ENCODE measurements around the gene ZNF385C.
A peak's percentile ranks its signal among the peaks of the same experiment; 100 is the strongest.
"Not testable (repeated sequence)": the region's sequence is repeated elsewhere in the genome, so short reads cannot be mapped to it uniquely, and the experiment has no call there.

The ZNF385C gene

DNA sequence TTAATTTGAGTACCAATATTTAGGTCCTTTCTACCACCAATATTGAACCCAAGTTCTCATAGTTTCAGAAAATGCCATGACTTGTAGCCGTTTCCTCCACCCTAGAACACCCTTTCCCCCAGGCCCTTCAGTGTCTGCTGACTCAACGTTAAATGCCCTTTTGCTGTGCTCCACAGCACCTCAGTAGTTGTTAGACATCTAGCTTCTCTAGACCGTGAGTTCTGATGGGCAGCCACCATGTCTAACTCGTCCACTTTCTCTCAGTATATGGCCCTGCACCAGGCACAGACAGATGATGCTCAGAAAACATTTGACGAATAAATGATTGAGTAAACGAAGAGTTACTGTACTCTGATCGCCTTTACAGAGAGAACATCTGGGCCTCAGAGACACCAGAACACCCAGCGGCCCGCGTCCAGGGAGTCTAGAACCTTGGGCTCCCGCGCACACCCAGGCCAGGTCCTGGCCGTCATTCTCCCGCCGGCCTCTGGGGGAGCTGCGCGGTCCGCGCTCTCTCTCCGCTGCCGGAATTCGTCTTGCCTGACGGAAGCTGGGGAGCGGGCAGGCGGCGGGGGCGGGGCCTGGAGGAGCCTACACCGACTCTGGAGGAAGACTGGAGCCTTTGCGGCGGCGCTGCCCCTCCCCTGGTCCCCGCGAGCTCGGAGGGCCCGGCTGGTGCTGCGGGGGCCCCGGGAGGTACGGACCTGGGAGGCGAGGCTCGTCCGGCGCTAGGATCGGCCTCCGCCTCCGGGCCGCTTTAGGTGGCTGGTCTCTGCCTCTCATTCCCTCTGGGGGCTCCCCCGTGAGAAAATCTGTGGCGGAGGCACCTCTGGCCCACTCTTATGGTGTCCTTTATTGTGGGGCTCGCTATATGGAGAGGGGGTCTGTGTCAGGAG lies 78.5 kb downstream of the ZNF385C start, which contains the start of gene NKIRAS2:
NKIRAS2 (plus strand) TSS at position 582 of the 896 bp plus-strand sequence. CDS start 1,488 bp downstream, outside the sequence.
- DNase-seq (ENCODE audit: low read depth): peak; percentile 91

DNA sequence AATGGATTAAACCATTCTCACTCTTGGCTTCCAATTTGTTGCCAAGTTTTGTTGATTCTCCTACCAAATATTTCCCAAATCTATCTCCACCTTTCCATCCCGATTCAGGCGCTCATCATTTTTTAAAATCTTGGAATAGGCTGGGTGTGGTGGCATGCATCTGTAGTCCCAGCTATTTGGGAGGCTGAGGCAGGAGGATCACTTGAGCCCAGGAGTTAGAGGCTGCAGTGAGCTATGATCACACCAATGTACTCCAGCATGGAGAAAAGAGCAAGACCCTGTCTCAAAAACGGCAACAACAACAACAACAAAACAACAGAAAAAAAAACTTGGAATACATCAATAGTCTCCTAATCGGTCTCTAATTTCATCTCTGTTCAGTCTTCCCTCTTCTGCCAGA lies 79.3 kb downstream of the ZNF385C start:
- DNase-seq (ENCODE audit: low read depth): no peak

DNA sequence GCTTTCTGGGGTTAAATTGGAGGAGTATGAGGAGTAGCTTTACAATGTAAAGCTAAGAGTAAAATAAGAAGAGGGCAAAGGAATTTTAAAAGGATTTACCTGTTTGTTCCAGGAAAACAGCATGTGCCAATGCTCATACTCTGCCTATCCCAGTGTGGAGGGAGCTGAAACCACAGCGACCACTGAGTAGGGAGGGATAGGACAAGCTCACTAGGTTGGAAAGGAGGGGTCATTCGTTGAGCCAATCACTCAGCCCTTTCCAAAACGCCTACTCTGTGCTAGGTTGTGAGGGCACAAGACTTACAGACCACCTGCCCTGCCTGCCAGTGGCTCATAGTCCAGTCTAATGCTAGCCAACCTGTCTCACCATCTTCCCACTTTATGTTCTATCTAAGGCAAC lies 79.9 kb downstream of the ZNF385C start:
- DNase-seq (ENCODE audit: low read depth): no peak

DNA sequence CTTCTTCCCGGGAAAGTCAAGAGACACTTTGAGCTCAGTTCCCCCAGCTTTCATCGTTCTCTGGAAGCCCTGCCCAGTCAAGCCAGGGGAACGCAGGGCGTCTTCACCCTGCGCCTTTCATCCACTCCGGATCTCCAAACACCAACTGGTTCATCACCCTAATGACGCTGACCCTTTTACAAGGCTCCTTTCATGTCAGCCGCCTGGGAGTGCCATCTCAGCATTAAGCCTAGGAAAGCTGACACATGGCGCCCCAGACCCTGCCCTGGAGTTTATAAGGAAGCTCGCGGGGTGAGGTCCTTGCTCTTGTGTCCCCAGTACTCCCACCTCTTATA lies 80.4 kb downstream of the ZNF385C start:
- DNase-seq (ENCODE audit: low read depth): no peak

DNA sequence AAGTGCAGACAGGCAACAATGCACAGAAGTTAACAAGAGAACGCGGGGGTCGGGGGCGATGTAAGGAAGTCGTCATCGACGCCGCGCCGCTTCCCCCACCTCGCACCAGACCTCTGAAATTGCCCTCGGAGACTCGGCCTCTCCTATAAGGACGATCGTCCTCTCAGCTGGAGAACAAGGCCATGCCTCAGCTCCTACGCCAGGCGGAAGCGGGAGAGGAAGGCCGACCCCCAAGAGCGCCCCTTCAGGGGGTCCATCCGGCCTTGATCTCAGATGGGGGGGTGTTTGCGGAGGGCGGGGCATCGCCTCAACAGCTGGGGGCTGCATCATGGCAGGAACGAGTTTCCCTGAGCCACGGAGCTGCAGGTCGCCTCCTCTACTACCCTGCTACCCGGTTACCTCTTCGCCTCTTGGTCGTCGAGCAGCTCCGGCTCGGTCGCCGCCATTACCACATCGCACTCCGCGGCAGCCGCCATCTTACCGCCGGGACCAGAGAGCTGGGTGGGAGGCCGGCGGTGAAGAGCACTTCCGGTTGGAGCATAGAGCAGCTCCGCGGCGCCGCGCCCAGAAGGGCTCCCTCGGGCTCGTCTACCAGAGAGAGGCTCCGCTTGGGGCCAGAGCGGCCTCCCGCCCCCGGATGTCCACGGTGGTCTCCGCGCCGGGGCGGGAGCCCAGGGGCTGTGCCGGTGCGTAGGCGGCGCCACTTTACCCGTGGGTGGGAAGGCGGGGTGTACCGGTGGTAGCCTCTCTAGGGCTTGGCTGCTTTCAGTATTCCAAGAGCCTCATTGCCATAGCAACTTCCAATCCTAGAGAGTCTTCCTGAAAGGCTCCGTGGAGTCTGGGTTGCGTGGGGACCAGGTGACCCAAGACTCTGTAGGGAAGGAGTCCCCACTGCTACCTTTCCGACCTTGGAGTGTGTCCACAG lies 81.1 kb downstream of the ZNF385C start, which contains the start of gene DNAJC7:
DNAJC7 (minus strand) TSS at position 499 of the 925 bp plus-strand sequence; CDS start at position 476, 23 bp downstream.
- DNase-seq (ENCODE audit: low read depth): peak; percentile 85

DNA sequence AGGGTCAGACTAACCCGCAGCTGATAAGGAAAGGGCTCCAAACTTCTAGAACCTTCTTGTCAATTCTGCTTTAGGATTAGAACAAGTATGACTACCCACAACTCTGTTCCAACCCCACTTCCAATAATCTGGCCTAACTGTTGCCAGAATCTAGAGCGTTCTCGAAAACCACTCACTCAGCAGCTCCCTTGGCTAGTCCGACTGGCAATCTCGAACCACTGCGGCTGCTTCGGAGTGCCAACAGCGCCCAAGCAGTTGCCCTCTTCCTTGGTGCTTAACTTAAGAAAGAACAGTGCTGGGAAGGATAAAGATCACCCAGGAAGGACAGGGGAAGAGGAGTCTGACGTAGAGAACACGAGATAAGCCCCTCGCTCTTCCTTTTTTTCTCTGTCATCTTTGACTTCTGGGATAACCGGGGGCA lies 81.9 kb downstream of the ZNF385C start:
- DNase-seq (ENCODE audit: low read depth): no peak

DNA sequence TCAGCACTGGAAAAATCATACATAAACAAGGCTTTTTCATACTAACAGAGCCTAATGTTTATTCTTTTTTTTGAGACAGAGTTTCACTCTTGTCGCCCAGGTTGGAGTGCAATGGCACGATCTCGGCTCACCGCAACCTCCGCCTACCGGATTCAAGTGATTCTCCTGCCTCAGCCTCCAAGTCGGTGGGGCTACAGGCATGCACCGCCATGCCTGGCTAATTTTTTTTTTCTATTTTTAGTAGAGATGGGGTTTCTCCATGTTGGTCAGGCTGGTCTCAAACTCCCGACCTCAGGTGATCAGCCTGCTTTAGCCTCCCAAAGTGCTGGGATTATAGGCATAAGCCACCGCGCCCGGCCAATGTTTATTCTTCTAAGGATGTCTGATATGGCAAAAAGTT lies 84.5 kb downstream of the ZNF385C start:
- DNase-seq (ENCODE audit: low read depth): not testable (repeated sequence)

DNA sequence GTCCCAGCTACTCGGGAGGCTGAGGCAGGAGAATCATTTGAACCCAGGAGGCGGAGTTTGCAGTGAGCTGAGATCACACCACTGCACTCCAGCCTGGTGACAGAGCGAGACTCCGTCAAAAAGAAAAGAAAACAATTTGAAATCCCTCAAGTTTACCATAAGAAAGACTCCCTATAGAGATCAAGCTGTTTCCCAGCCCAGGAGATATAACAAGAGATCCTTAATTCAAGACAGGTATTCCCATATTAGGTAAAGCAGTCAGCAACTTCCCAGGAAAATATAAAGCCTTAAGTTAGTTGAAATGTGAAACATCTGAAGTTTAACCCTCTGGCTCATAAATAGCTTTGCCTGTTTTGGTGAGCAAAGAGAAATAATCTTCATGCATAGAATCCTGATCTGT lies 85.9 kb downstream of the ZNF385C start:
- DNase-seq (ENCODE audit: low read depth): not testable (repeated sequence)

DNA sequence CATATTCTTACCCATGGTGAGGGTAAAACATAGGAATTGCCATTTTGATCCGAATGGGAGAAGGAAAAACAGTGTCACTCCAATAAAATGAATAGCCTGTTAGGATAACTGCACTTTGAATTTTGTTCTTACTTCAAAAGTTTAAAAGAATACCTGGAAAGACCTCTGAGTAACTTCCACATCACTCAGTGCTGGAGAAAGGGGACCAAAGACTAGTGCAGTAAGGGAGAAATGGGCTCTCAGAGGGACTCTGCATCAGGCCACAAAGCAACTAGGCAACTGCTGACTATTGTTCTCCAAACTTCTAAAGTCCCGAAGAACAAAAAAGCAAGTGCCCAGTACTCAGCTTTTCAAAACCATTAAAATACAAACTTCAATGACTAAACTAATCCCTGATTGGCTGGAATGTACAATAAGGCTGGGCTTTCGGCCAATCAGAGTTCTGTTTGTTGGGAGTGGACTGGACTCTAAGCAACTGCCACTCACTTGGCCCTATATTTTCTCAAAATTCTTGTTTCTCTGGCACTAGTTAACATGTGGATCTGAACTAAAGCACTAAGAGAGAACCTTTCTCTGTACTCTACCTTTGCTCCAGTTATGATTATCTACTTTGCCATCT lies 87.3 kb downstream of the ZNF385C start:
- DNase-seq (ENCODE audit: low read depth): no peak

DNA sequence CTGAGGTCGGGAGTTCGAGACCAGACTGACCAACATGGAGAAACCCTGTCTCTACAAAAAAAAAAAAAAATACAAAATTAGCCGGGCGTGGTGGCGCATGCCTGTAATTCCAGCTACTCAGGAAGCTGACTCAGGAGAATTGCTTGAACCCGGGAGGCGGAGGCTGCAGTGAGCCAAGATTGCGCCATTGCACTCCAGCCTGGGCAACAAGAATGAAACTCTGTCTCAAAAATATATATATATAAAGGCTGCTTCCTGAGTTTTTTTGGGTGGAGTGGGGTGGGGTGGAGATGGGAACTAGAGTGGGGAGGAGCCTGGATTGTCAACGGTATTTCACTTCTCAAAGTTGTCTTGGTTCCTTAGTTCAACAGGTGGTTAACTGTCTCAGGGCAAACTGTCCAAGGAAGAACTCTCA lies 88.0 kb downstream of the ZNF385C start:
- not testable (repeated sequence) for DNase-seq (ENCODE audit: low read depth)

DNA sequence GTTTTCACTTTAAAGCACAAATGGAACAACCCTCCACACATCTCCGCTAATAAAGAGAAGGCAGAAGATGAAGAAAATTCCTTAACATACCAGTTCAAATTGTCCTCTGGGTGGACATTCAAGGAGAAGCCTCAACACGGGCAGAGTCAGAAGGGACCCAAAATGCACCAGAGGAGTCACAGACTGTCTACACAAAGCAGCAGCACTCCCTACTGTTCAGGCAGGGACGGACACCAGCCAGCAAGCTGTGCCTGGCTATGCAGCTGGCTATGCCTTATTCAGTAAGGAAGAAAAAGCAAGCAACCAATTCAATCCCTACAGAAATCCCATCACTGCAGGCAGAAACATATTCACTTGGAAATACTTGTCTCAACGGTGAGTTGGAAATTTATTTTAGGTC lies 89.1 kb downstream of the ZNF385C start:
- no peak for DNase-seq (ENCODE audit: low read depth)

DNA sequence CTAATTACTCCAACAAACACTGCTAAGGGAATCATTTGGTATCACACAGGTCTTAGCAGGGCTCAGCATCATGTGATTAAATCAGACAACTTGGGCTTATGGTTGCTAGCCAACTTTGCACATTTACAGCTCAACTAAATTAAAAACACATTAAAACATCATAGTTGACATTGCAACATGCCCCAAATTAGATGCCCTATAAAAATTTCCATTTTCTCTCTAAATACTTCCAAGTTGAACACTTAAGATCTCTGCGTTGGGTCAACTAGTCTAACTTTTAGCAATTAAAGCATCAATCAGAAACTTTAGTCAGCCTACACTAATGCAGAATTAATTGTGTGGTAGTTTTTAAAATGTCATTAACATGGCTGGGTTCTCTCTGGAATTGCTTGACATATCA lies 93.1 kb downstream of the ZNF385C start:
- DNase-seq (ENCODE audit: low read depth): no peak

DNA sequence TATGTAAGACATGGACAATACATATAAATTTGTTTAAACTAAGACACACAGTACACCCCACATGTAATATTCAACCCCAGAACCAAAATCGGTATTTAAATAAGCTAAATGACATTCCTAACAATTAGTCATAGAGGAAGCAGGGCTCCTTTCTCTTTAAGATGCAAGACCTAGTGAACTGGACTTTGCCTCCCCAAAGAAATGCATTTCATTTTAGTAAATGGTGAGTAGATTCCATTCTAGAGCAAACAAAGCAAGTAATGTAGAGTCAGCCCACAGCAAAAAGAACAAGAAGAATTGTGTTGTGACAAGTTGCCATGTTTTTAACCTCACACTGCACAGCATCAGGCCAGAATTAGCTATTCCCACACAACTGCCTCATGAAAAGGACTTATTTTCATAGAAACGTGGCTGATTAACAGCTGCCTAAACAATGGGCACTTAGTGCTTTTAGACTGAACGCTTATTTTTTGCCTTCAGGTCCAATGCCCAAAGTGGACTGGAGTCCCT lies 95.4 kb downstream of the ZNF385C start:
- DNase-seq (ENCODE audit: low read depth): no peak

DNA sequence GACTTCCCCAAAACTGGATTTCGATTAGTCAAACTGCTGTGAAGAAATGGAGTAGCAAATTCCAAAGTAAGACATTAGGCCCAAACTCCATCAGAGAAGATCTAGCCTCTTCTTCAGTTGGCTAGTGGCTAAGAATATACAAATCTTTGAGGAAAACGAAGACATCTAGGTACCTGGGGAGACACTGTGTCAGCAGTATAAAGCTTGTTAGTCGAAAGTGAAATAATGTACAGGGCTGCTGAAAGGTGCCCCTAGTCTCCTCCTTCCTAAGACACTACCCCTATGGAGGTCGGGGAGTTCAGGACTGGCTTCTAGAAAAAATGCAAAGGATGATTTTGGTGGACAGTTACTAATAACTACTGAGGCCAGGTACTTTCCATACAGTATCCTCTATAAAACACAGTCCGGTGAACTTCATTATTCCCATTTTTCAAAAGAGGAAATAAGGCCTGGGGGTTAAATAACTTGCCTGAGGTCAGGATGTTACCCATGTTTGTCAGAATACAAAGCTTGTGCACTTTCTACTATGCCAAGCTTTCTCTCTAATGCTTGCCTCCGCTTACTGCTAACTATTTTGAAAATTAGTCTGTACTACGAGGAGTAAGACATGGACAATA lies 96.0 kb downstream of the ZNF385C start:
- DNase-seq (ENCODE audit: low read depth): no peak

DNA sequence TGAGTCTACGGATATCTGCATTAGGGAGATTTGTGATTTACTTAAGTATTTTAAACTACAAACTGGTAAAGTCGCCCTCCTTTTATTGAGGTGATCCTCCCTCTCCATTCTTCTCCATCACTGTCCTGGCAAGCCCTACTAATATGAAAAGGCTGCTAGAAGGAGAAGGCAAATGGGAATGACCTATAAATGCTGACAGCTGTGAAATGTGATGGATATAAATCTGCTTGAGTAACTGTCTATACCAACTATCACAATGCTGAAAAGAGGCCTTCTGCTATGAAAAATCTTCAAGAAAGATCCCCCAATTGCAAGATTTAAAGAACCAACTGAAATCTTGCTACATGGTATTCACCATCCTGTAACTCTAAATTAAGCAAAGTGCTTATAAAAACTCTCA lies 96.5 kb downstream of the ZNF385C start:
- DNase-seq (ENCODE audit: low read depth): no peak

DNA sequence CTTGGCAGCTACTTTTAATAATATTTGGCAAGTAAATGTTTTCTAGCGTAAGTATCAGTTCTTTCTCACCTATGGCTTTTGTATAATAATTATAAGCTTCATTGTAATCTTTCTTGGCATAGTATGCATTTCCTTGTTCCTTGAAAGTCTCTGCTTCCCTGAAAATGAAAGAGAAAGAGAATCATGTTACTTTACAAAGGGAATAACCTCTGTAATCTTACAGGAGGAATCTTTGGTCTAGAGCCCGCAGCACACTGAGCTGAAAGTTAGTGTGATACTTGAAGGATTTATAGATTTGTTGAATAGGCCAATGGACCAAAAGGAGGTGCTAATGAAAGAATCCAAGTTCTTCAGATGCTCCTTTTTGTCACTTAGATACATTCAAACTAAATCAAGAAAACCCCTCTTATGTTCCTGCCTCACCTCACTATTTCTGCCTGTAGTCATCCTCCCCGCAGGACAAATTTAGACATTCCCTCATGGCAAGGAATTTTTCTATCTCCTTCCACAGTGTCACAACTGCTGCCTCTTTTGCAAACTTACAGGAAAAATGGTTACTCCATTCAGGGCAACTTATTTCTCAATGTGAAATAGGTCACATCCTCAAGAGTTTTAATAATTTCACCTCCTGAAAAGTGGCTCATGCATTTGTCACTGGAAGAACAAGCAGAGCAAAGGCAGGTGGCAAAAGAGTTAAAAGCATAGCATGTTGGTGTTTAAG lies 97.7 kb downstream of the ZNF385C start:
- DNase-seq (ENCODE audit: low read depth): no peak

DNA sequence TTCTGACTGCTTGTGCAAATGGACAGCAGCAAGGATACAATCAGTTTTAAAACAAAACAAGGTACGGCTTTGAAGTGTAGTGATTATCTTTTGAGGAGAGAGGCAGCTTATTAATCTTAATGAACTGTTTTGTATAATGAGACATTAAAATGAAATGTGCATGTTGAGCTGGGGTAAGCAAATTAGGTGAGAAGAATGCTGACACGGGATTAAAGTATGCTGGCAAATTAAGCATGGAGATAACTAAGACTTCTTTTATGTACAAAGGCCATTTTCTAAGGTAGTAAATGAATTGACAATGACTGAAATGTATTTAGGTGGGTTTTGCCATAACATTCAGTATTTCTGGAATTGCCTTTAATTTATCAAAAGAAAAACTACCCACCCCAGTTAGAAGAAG lies 99.8 kb downstream of the ZNF385C start:
- no peak for DNase-seq (ENCODE audit: low read depth)

DNA sequence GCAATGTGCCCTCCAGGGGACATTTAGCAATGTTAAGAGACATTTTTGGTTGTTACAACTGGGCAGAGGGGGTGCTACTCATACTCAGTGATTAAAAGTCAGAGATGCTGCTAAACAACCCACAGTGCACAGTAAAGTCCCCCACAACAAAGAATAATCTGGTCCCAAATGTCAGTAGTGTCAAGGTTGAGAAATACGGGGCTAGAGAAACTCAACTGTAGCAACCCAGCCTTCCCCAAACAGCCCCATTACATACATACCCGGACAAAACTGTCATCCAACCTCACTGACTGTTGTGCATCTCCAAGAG lies 101.5 kb downstream of the ZNF385C start:
- no peak for DNase-seq (ENCODE audit: low read depth)

DNA sequence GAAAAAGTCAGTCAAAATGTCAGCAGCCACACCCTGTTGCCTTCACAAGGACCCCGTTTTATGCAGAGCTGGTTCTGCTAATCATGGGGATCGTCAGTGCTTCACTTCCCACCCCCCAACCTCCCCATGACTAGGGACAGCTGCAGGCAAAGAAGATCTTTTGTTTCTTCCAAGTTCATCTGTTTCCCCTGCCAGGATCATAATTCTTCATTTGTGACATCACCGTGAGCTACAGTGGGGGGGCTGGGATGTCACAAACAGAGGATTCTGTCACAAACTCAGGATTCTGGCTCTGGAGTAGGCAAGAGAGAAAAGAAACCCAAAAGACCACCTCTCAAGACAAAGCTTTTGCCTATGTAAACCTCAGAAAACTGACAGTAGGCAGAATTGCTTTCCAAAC lies 105.7 kb downstream of the ZNF385C start:
- DNase-seq (ENCODE audit: low read depth): no peak

DNA sequence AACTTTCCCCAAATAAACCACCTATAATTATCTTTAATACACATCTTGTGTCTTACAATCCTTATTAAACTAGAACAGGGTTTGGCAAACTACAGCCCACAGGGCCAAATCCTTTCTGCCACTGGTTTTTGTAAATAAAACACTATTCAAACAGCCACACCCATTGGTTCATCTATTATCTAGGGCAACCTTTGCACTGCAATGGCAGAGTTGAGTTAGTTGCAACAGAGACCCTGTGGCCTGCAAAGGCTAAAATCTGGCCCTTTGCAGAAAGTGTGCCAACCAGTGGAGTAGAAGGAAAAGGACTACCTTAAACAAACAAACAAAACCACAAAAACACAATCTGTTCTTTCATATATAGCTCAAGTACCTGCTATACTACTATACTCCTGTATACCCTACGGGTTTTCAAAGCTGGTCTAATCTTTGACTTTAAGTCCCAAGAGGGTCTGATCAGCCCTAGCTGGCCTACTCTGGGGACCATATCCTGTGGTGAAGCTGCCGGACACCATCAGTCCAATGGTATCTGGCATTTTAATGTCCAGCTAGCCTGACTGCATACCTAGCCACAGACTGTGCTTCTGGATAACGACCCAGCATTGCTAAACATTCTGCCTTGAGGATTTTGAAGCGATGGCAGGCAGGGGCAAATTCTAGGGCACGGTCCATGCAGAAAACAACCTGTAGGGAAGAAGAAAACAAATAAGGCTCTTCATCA lies 108.4 kb downstream of the ZNF385C start:
- DNase-seq (ENCODE audit: low read depth): no peak
